Thymus (tissue), 11 donors: ENCODE data around the gene MTFP1. TPM values are rescaled to one million over a fixed set of nuclear protein-coding genes. Genes with fewer than 3 reads are reported as not detected.
"Not testable (repeated sequence)": the region's sequence is repeated elsewhere in the genome, so short reads cannot be mapped to it uniquely, and the experiment has no call there.

ENCODE experiments used
- DNase-seq, 9 donors: peaks; one replicate each; pipeline ENCODE4 v3.0.0-alpha.2; 2013; ENCODE audit warnings: low spot score in 9 of 9, low read depth in 6 of 9, missing footprints in 1 of 9
- H3K27ac ChIP-seq, 2 donors: one replicate each; pipeline ENCODE4 v1.5.1; 2013; ENCODE audit warnings: control low read depth in 1 of 2, low read depth in 1 of 2, low read length in 1 of 2, mild to moderate bottlenecking in 1 of 2, moderate library complexity in 1 of 2
- H3K27me3 ChIP-seq, 2 donors: one replicate each; pipeline ENCODE4 v1.5.1; 2013; ENCODE audit warnings: low read length in 1 of 2; ENCODE audit not compliant: control insufficient read depth in 2 of 2, insufficient read depth in 1 of 2
- H3K36me3 ChIP-seq, 2 donors: one replicate each; pipeline ENCODE4 v1.5.1; 2013; ENCODE audit warnings: low read length in 1 of 2, mild to moderate bottlenecking in 1 of 2, moderate library complexity in 1 of 2; ENCODE audit not compliant: control insufficient read depth in 2 of 2, insufficient read depth in 2 of 2
- H3K4me1 ChIP-seq, 2 donors: one replicate each; pipeline ENCODE4 v1.5.1; 2013; ENCODE audit warnings: low read length in 2 of 2; ENCODE audit not compliant: control insufficient read depth in 2 of 2, insufficient read depth in 2 of 2
- H3K4me3 ChIP-seq, 2 donors: one replicate each; pipeline ENCODE4 v1.5.1; 2013; ENCODE audit warnings: low read length in 2 of 2, control low read depth in 1 of 2, mild to moderate bottlenecking in 1 of 2
- H3K9me3 ChIP-seq, 2 donors: one replicate each; pipeline ENCODE4 v1.5.1; 2013; ENCODE audit warnings: low read length in 1 of 2, mild to moderate bottlenecking in 1 of 2; ENCODE audit not compliant: control insufficient read depth in 2 of 2, insufficient read depth in 1 of 2
- WGBS: extraction: QIAGEN DNeasy Blood & Tissue Kit; methylation state at CpG from one replicate; pipeline ENCODE4 v1.1.7; 2013; 5-methylcytosine and 5-hydroxymethylcytosine counted together
- polyA plus RNA-seq: library from polyadenylated mRNA; stranded (reverse); fragments of 200-250 nt; gene quantifications from one replicate; pipeline ENCODE4 v1.2.3, GENCODE V29; 2013
- total RNA-seq: library from RNA; stranded (reverse); fragments of 120-200 nt; gene quantifications from one replicate; pipeline ENCODE4 v1.2.4, GENCODE V29; 2013
- donor health status: healthy.

MTFP1 gene
- total and polyA plus RNA-seq, 2 donors = 11.1 to 23.9 TPM

- peak overlapping the region in 1 of 2 donors; percentile 31 for H3K27ac ChIP-seq
- DNase-seq = peak in 1 of 9 donors; percentile 64
- H3K4me3 ChIP-seq = peak overlapping the region; percentile 54 to 66
- peaks cover 0 to 3% of the 10 kb centered on the region in 2 donors for H3K36me3 ChIP-seq
- H3K9me3 ChIP-seq = no peaks in the 10 kb centered on the region
- peaks cover 24 to 54% of the 10 kb centered on the region in 2 donors for H3K4me1 ChIP-seq
- WGBS = 65% methylated on average over 25 of the region's 25 CpGs
- peaks cover 0 to 21% of the 10 kb centered on the region in 2 donors for H3K27me3 ChIP-seq
Measured at GRCh38 chr22:30398685-30399680, 26.6 kb upstream of the MTFP1 start.

GRCh38 chr22:30399718-30400117 lies 25.9 kb upstream of the MTFP1 start:
- Histone ChIP-seq H3K27ac (no peak overlapping the region), H3K27me3 (peaks cover 0 to 21% of the 10 kb centered on the region in 2 donors), H3K36me3 (peaks cover 0 to 3% of the 10 kb centered on the region in 2 donors), H3K4me1 (peaks cover 24 to 50% of the 10 kb centered on the region in 2 donors), H3K9me3 (no peaks in the 10 kb centered on the region), H3K4me3 (no peak overlapping the region)
- DNase-seq = no peak
- WGBS = 97% methylated on average over 5 of the region's 5 CpGs

GRCh38 chr22:30400159-30400558 lies 25.4 kb upstream of the MTFP1 start:
- no peaks in the 10 kb centered on the region for H3K9me3 ChIP-seq
- H3K4me1 ChIP-seq = peaks cover 24 to 46% of the 10 kb centered on the region in 2 donors
- peaks cover 0 to 3% of the 10 kb centered on the region in 2 donors for H3K36me3 ChIP-seq
- no peak overlapping the region for H3K4me3 ChIP-seq
- 88% methylated on average over 1 of the region's 1 CpG for WGBS
- no peak overlapping the region for H3K27ac ChIP-seq
- H3K27me3 ChIP-seq = peaks cover 0 to 21% of the 10 kb centered on the region in 2 donors
- no peak for DNase-seq

GRCh38 chr22:30401024-30401423 lies 24.5 kb upstream of the MTFP1 start:
- H3K9me3 ChIP-seq, H3K27ac ChIP-seq, H3K4me3 ChIP-seq, H3K36me3 ChIP-seq, DNase-seq: not testable (repeated sequence)
- Histone ChIP-seq H3K4me1 (peaks cover 24 to 40% of the 10 kb centered on the region in 2 donors), H3K27me3 (peaks cover 0 to 21% of the 10 kb centered on the region in 2 donors)
- WGBS = over 99% methylated on average over 3 of the region's 3 CpGs

- no peaks in the 10 kb centered on the region for H3K9me3 ChIP-seq
- H3K4me3 ChIP-seq = no peak overlapping the region
- peaks cover 0 to 11% of the 10 kb centered on the region in 2 donors for H3K27me3 ChIP-seq
- H3K36me3 ChIP-seq = peaks cover 5 to 9% of the 10 kb centered on the region in 2 donors
- H3K4me1 ChIP-seq = peaks cover 19 to 30% of the 10 kb centered on the region in 2 donors
- H3K27ac ChIP-seq = no peak overlapping the region
- WGBS = 94% methylated on average over 5 of the region's 5 CpGs
- DNase-seq = no peak
Measured at GRCh38 chr22:30402028-30402765, 23.4 kb upstream of the MTFP1 start.

GRCh38 chr22:30402766-30403104 lies 22.8 kb upstream of the MTFP1 start:
- not testable (repeated sequence) for H3K4me3 ChIP-seq, H3K27ac ChIP-seq, H3K36me3 ChIP-seq, H3K9me3 ChIP-seq, DNase-seq, H3K27me3 ChIP-seq
- peaks cover 13 to 24% of the 10 kb centered on the region in 2 donors for H3K4me1 ChIP-seq
- 98% methylated on average over 5 of the region's 5 CpGs for WGBS

GRCh38 chr22:30404307-30404706 lies 21.3 kb upstream of the MTFP1 start:
- Histone ChIP-seq H3K4me1 (peaks cover 0 to 9% of the 10 kb centered on the region in 2 donors), H3K4me3 (no peak overlapping the region), H3K27ac (no peak overlapping the region), H3K9me3 (no peaks in the 10 kb centered on the region), H3K27me3 (no peaks in the 10 kb centered on the region), H3K36me3 (peaks cover 9% of the 10 kb centered on the region in 2 donors)
- 96% methylated on average over 6 of the region's 6 CpGs for WGBS
- DNase-seq = no peak

- Histone ChIP-seq H3K27ac (no peak overlapping the region), H3K9me3 (no peaks in the 10 kb centered on the region), H3K4me3 (no peak overlapping the region), H3K36me3 (peaks cover 14 to 20% of the 10 kb centered on the region in 2 donors), H3K4me1 (peaks cover 0 to 3% of the 10 kb centered on the region in 2 donors), H3K27me3 (no peaks in the 10 kb centered on the region)
- no peak for DNase-seq
- 74% methylated on average over 4 of the region's 4 CpGs for WGBS
Measured at GRCh38 chr22:30405731-30406130, 19.8 kb upstream of the MTFP1 start.

- Histone ChIP-seq H3K36me3 (peaks cover 14 to 24% of the 10 kb centered on the region in 2 donors), H3K4me1 (peaks cover 0 to 3% of the 10 kb centered on the region in 2 donors), H3K27ac (no peak overlapping the region), H3K9me3 (no peaks in the 10 kb centered on the region), H3K4me3 (no peak overlapping the region), H3K27me3 (no peaks in the 10 kb centered on the region)
- no peak for DNase-seq
- 93% methylated on average over 6 of the region's 6 CpGs for WGBS
Measured at GRCh38 chr22:30406400-30406799, 19.2 kb upstream of the MTFP1 start.
